Measurements from ENCODE around the gene PDE6C. TPM values are rescaled to one million over a fixed set of nuclear protein-coding genes. Genes with fewer than 3 reads are reported as not detected.

Gene PDE6C
- total RNA-seq, 1 donor from 2014 or later = not detected

DNA sequence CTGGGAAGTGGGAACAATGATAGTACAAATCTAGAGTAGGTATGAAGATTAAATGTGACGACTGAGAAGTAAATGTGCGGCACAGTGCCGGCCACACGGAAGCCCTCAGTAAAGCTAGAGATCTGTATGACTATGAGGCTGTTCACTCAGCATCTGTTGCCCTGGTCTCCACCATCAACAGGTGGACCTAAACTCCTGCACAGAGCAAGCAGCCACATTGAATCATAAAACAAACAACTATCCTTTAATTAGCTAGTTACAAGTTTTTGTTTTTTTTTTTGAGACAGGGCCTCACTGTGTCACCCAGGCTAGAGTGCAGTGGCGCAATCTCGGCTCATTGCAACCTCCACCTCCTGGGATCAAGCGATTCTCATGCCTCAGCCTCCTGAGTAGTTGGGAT, 27.9 kb upstream of the PDE6C start:
- Histone ChIP-seq H2AFZ (ENCODE audit: low read depth, low read length) (no peak overlapping the region), H3K4me3 (ENCODE audit: insufficient read depth, low read depth, low read length) (no peak overlapping the region), H3K4me2 (ENCODE audit: low read length) (no peak overlapping the region), H3K9me3 (ENCODE audit: insufficient read depth, low read depth, low read length) (peaks cover 5% of the 10 kb centered on the region), H3K79me2 (ENCODE audit: insufficient read depth, low read length) (no peaks in the 10 kb centered on the region), H3K27me3 (ENCODE audit: insufficient read depth, low read length) (peaks cover 9% of the 10 kb centered on the region), H3K4me1 (ENCODE audit: insufficient read depth, low read length) (no peaks in the 10 kb centered on the region), H3K36me3 (ENCODE audit: insufficient read depth, low read length) (no peaks in the 10 kb centered on the region), H3K9ac (ENCODE audit: low read length) (no peak overlapping the region), H4K20me1 (ENCODE audit: insufficient read depth, low read length) (no peaks in the 10 kb centered on the region), H3K27ac (ENCODE audit: low read depth, low read length) (no peak overlapping the region)
- Mint-ChIP-seq H3K4me3 (ENCODE audit: unreplicated experiment) (no peak overlapping the region), H3K27me3 (ENCODE audit: low read depth, unreplicated experiment) (peaks cover 33% of the 10 kb centered on the region), H3K36me3 (ENCODE audit: low read depth, unreplicated experiment) (peaks cover 2% of the 10 kb centered on the region), H3K9me3 (ENCODE audit: unreplicated experiment) (peaks cover 10% of the 10 kb centered on the region), H3K4me1 (ENCODE audit: low read depth, unreplicated experiment) (no peaks in the 10 kb centered on the region), H3K27ac (ENCODE audit: unreplicated experiment) (no peak overlapping the region)
- FAIRE-seq = no peak
- DNase-seq (ENCODE audit: low read depth) = no peak
- no peak for TF ChIP-seq EZH2 (IDR thresholded peaks at IDR 0.05; ENCODE audit: insufficient read depth, low read length)
- TF ChIP-seq, protein P1, sequence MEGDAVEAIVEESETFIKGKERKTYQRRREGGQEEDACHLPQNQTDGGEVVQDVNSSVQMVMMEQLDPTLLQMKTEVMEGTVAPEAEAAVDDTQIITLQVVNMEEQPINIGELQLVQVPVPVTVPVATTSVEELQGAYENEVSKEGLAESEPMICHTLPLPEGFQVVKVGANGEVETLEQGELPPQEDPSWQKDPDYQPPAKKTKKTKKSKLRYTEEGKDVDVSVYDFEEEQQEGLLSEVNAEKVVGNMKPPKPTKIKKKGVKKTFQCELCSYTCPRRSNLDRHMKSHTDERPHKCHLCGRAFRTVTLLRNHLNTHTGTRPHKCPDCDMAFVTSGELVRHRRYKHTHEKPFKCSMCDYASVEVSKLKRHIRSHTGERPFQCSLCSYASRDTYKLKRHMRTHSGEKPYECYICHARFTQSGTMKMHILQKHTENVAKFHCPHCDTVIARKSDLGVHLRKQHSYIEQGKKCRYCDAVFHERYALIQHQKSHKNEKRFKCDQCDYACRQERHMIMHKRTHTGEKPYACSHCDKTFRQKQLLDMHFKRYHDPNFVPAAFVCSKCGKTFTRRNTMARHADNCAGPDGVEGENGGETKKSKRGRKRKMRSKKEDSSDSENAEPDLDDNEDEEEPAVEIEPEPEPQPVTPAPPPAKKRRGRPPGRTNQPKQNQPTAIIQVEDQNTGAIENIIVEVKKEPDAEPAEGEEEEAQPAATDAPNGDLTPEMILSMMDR (IDR thresholded peaks at IDR 0.05; ENCODE audit: insufficient read depth, low read depth, low read length) = no peak

DNA sequence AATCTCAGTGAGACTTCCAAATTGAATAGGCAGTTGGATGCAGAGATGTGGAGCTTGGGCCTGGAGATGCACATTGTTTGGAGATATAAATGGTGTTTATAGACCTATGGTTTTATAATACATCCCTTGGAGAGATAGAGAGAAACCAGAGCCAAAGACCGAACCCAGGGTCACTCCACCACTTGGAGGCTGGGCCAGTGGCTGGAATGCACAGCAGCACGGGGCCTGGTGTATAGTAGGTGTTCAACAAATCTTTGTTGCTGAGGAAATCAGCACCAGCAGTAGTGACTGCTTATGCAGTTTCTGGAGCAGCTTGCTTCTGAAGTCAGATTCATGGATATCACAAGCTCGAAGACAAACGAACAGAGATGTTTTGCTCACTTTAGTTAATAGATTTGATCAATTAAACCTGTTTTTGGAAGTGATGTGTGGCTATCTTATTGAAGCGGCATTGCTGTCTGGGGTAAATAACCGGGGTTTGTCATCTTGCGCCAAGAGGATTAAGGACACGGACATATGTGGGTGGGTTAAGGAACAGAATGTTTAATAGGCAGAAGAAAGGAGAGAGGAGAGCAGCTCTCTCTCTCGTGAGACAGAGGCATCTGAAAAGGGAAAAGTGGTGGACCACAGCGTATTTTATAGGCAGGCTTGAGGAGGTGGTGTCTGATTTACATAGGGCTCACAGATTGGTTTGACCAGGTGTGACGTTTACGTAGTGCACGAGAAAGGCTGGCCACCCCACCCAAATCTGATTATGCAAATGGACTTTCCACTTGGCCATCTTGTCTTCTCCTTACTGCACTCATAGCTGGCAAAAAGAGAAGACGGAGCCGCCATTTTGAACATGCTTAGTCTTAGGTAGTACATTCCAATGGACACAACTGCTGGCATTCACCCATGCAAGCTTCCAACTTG, 22.4 kb upstream of the PDE6C start:
- no peaks in the 10 kb centered on the region for H4K20me1 ChIP-seq (ENCODE audit: insufficient read depth, low read length)
- no peak overlapping the region for H3K27ac ChIP-seq (ENCODE audit: low read depth, low read length)
- Mint-ChIP-seq H3K27me3 (ENCODE audit: low read depth, unreplicated experiment) (peaks cover 17% of the 10 kb centered on the region), H3K9me3 (ENCODE audit: unreplicated experiment) (peaks cover 8% of the 10 kb centered on the region), H3K4me3 (ENCODE audit: unreplicated experiment) (no peak overlapping the region), H3K27ac (ENCODE audit: unreplicated experiment) (no peak overlapping the region), H3K4me1 (ENCODE audit: low read depth, unreplicated experiment) (no peaks in the 10 kb centered on the region), H3K36me3 (ENCODE audit: low read depth, unreplicated experiment) (peaks cover 2% of the 10 kb centered on the region)
- H3K36me3 ChIP-seq (ENCODE audit: insufficient read depth, low read length) = no peaks in the 10 kb centered on the region
- no peak overlapping the region for H3K4me3 ChIP-seq (ENCODE audit: insufficient read depth, low read depth, low read length)
- H3K79me2 ChIP-seq (ENCODE audit: insufficient read depth, low read length) = no peaks in the 10 kb centered on the region
- no peak overlapping the region for H2AFZ ChIP-seq (ENCODE audit: low read depth, low read length)
- H3K9ac ChIP-seq (ENCODE audit: low read length) = no peak overlapping the region
- H3K27me3 ChIP-seq (ENCODE audit: insufficient read depth, low read length) = peaks cover 8% of the 10 kb centered on the region
- no peak overlapping the region for H3K4me2 ChIP-seq (ENCODE audit: low read length)
- no peak for FAIRE-seq
- H3K9me3 ChIP-seq (ENCODE audit: insufficient read depth, low read depth, low read length) = no peaks in the 10 kb centered on the region
- no peak for DNase-seq (ENCODE audit: low read depth)
- H3K4me1 ChIP-seq (ENCODE audit: insufficient read depth, low read length) = no peaks in the 10 kb centered on the region
- no peak for TF ChIP-seq EZH2 (IDR thresholded peaks at IDR 0.05; ENCODE audit: insufficient read depth, low read length)
- TF ChIP-seq, protein P1 (IDR thresholded peaks at IDR 0.05; ENCODE audit: insufficient read depth, low read depth, low read length) = no peak

DNA sequence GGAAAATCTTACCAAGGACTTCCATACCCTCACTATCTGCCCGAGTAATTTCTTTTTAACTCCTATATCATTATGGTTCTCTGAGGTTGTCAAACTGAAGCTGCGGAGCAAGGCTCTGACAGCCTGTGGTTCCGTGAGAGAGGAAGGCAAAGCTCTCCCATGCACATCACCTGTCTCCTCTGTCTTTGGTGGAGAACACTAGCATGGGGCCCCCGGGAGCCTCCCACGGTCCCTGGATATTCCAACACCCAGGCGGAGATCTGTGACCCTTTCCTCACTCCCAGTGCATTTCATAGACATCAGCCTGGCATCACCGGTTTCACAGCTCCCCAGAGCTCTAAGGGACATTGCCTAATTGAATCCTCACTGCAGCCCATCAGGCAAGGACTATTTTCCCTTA, 21.7 kb upstream of the PDE6C start:
- Mint-ChIP-seq H3K4me1 (ENCODE audit: low read depth, unreplicated experiment) (peaks cover 3% of the 10 kb centered on the region), H3K27ac (ENCODE audit: unreplicated experiment) (no peak overlapping the region), H3K27me3 (ENCODE audit: low read depth, unreplicated experiment) (peaks cover 18% of the 10 kb centered on the region), H3K36me3 (ENCODE audit: low read depth, unreplicated experiment) (peaks cover 2% of the 10 kb centered on the region), H3K4me3 (ENCODE audit: unreplicated experiment) (no peak overlapping the region), H3K9me3 (ENCODE audit: unreplicated experiment) (peaks cover 8% of the 10 kb centered on the region)
- no peak overlapping the region for H3K27ac ChIP-seq (ENCODE audit: low read depth, low read length)
- DNase-seq (ENCODE audit: low read depth) = no peak
- no peak for TF ChIP-seq EZH2 (IDR thresholded peaks at IDR 0.05; ENCODE audit: insufficient read depth, low read length)
- TF ChIP-seq, protein P1 (IDR thresholded peaks at IDR 0.05; ENCODE audit: insufficient read depth, low read depth, low read length) = no peak
- H3K9ac ChIP-seq (ENCODE audit: low read length) = no peak overlapping the region
- no peaks in the 10 kb centered on the region for H3K9me3 ChIP-seq (ENCODE audit: insufficient read depth, low read depth, low read length)
- H3K36me3 ChIP-seq (ENCODE audit: insufficient read depth, low read length) = no peaks in the 10 kb centered on the region
- H4K20me1 ChIP-seq (ENCODE audit: insufficient read depth, low read length) = no peaks in the 10 kb centered on the region
- peaks cover 8% of the 10 kb centered on the region for H3K27me3 ChIP-seq (ENCODE audit: insufficient read depth, low read length)
- H3K4me3 ChIP-seq (ENCODE audit: insufficient read depth, low read depth, low read length) = no peak overlapping the region
- no peak overlapping the region for H2AFZ ChIP-seq (ENCODE audit: low read depth, low read length)
- no peak for FAIRE-seq
- H3K79me2 ChIP-seq (ENCODE audit: insufficient read depth, low read length) = no peaks in the 10 kb centered on the region
- no peak overlapping the region for H3K4me2 ChIP-seq (ENCODE audit: low read length)
- H3K4me1 ChIP-seq (ENCODE audit: insufficient read depth, low read length) = no peaks in the 10 kb centered on the region
